HepG2 (cell line): ENCODE measurements around the gene NFKBIA. TPM values are rescaled to one million over a fixed set of nuclear protein-coding genes. Genes with fewer than 3 reads are reported as not detected.
A peak's percentile ranks its signal among the peaks of the same experiment; 100 is the strongest.

Experiments used
- BCL6 ChIP-seq: IDR thresholded peaks from 2 replicates; pipeline ENCODE4 v1.6.1; 2016; ENCODE audit warnings: missing genetic modification reagents, missing compliant biosample characterization
- CAMTA2 ChIP-seq: sonication (generic); formaldehyde crosslinking; IDR thresholded peaks from 2 replicates; pipeline ENCODE4 v1.4.0; 2020; ENCODE audit warnings: mild to moderate bottlenecking, missing genetic modification reagents, borderline replicate concordance
- CC2D1A ChIP-seq: sonication (generic); formaldehyde crosslinking; IDR thresholded peaks from 2 replicates; pipeline ENCODE4 v1.8.1; 2023; ENCODE audit warnings: mild to moderate bottlenecking, missing genetic modification reagents
- CENPT ChIP-seq: sonication (generic); formaldehyde crosslinking; IDR thresholded peaks from 2 replicates; pipeline ENCODE4 v1.8.0; 2022; ENCODE audit warnings: low read depth, mild to moderate bottlenecking, moderate library complexity, missing genetic modification reagents
- ETV6 ChIP-seq: sonication (generic); formaldehyde crosslinking; conservative IDR thresholded peaks from 2 replicates; pipeline ENCODE4 v1.4.0; 2020; ENCODE audit warnings: missing genetic modification reagents
- GTF3A ChIP-seq: sonication (generic); formaldehyde crosslinking; conservative IDR thresholded peaks from 2 replicates; pipeline ENCODE4 v1.4.0; 2020; ENCODE audit warnings: mild to moderate bottlenecking, missing genetic modification reagents
- HNF4G ChIP-seq, 2 experiments: sonication (generic) in 1 of 2; formaldehyde crosslinking in 1 of 2; IDR thresholded peaks; 2 replicates each; pipeline versions ENCODE4 v1.4.0 to v1.6.1; 2011 to 2020; ENCODE audit warnings: borderline replicate concordance in 2 of 2, low read depth in 2 of 2, mild to moderate bottlenecking in 2 of 2, low read length in 1 of 2, missing genetic modification reagents in 1 of 2, moderate library complexity in 1 of 2
- HOXA9 ChIP-seq: sonication (generic); formaldehyde crosslinking; IDR thresholded peaks from 2 replicates; pipeline ENCODE4 v1.8.1; 2022; ENCODE audit warnings: missing genetic modification reagents, mild to moderate bottlenecking, moderate library complexity, borderline replicate concordance
- MAX ChIP-seq: IDR thresholded peaks from 2 replicates; pipeline ENCODE4 v1.6.1; 2012; ENCODE audit warnings: inconsistent platforms
- NFKBIZ ChIP-seq: IDR thresholded peaks from 2 replicates; pipeline ENCODE4 v1.6.1; 2018; ENCODE audit warnings: missing genetic modification reagents, missing compliant biosample characterization
- PAF1 ChIP-seq: IDR thresholded peaks from 2 replicates; pipeline ENCODE4 v1.6.1; 2016; ENCODE audit warnings: missing genetic modification reagents, missing compliant biosample characterization
- PATZ1 ChIP-seq: sonication (generic); formaldehyde crosslinking; IDR thresholded peaks from 2 replicates; pipeline ENCODE4 v1.4.0; 2020; ENCODE audit warnings: missing genetic modification reagents
- RAD21 ChIP-seq: fragments of 450-650 bp; formaldehyde crosslinking; IDR thresholded peaks from 2 replicates; pipeline ENCODE4 v1.5.0; 2020; ENCODE audit warnings: mild to moderate bottlenecking
- SMYD3 ChIP-seq: sonication (generic); formaldehyde crosslinking; IDR thresholded peaks from 2 replicates; pipeline ENCODE4 v1.8.1; 2023; ENCODE audit warnings: mild to moderate bottlenecking, missing genetic modification reagents
- SOX6 ChIP-seq, 2 experiments: fragments of 450-650 bp in 1 of 2; sonication (generic) in 1 of 2; formaldehyde crosslinking in 1 of 2; IDR thresholded peaks; 2 replicates each; pipeline versions ENCODE4 v1.4.0 to v1.6.1; 2017 to 2020; ENCODE audit warnings: antibody characterized with exemption in 1 of 2, mild to moderate bottlenecking in 1 of 2, missing genetic modification reagents in 1 of 2
- THAP9 ChIP-seq: sonication (generic); formaldehyde crosslinking; IDR thresholded peaks from 2 replicates; pipeline ENCODE4; 2020; ENCODE audit warnings: missing genetic modification reagents, mild to moderate bottlenecking, borderline replicate concordance
- YEATS4 ChIP-seq: sonication (generic); formaldehyde crosslinking; IDR thresholded peaks from 2 replicates; pipeline ENCODE4 v1.4.0; 2020; ENCODE audit warnings: missing genetic modification reagents, borderline replicate concordance
- ZBTB26 ChIP-seq: IDR thresholded peaks from 2 replicates; pipeline ENCODE4 v1.6.1; 2016; ENCODE audit warnings: missing compliant biosample characterization, missing genetic modification reagents, borderline replicate concordance
- ZC3H13 ChIP-seq: sonication (generic); formaldehyde crosslinking; IDR thresholded peaks from 2 replicates; pipeline ENCODE4 v1.8.1; 2023; ENCODE audit warnings: mild to moderate bottlenecking, missing genetic modification reagents, moderate library complexity
- ZC3H4 ChIP-seq: sonication (generic); formaldehyde crosslinking; IDR thresholded peaks from 2 replicates; pipeline ENCODE4 v1.4.0; 2020; ENCODE audit warnings: missing genetic modification reagents, borderline replicate concordance
- ZFP37 ChIP-seq: sonication (generic); formaldehyde crosslinking; IDR thresholded peaks from 2 replicates; pipeline ENCODE4 v1.4.0; 2020; ENCODE audit warnings: missing genetic modification reagents, borderline replicate concordance
- ZNF263 ChIP-seq: sonication (generic); formaldehyde crosslinking; IDR thresholded peaks from 2 replicates; pipeline ENCODE4 v1.4.0; 2020; ENCODE audit warnings: missing genetic modification reagents
- polyA plus RNA-seq, 8 experiments: library from polyadenylated mRNA; depleted of rRNA in 3 of 8; stranded (reverse) in 7 of 8; unstranded in 1 of 8; fragments of >200 nt; fragmentation: Illumina TruSeq in 4 of 8; extraction: Trizol in 4 of 8; gene quantifications; 2 replicates each; pipeline versions ENCODE4 v1.2.1 to v1.2.3, GENCODE V29; 2011 to 2016; ENCODE audit warnings: low read depth in 4 of 8, missing spikeins in 1 of 8, mixed read lengths in 1 of 8; ENCODE audit not compliant: insufficient read depth in 1 of 8
- total RNA-seq, 5 experiments: library from RNA; depleted of rRNA; stranded (reverse); fragments of >200 nt; fragmentation: Illumina TruSeq; extraction: Trizol; gene quantifications; 2 replicates each; pipeline ENCODE4 v1.2.3, GENCODE V29; 2016; ENCODE audit warnings: low read depth in 1 of 5

Gene NFKBIA
- total and polyA plus RNA-seq, 2 of the 13 experiments (the other 11 are each of a cell fraction or from before 2014, with no cell fraction given), result 197 to 319 TPM

- TF ChIP-seq SMYD3 (CRISPR knock-in tag), result peak; percentile 96
- no peak for TF ChIP-seq THAP9 (CRISPR knock-in tag)
- TF ChIP-seq HOXA9 (CRISPR knock-in tag), result no peak
- TF ChIP-seq CAMTA2 (CRISPR knock-in tag), result no peak
- no peak for TF ChIP-seq ZC3H13
- no peak for TF ChIP-seq GTF3A
- TF ChIP-seq ZFP37 (CRISPR knock-in tag), result peak; percentile 99
- peak; percentile 94 for TF ChIP-seq PATZ1
- TF ChIP-seq ETV6 (CRISPR knock-in tag), result peak; percentile 79; the same call in 1 of the 2 replicates
- peak; percentile 35; the same call in 1 of the 2 replicates for TF ChIP-seq RAD21
- TF ChIP-seq NFKBIZ (CRISPR knock-in tag), result peak; percentile 97
- TF ChIP-seq SOX6 (IDR thresholded peaks at IDR 0.05), result no peak
- TF ChIP-seq SOX6 (CRISPR knock-in tag; IDR thresholded peaks at IDR 0.05), result peak; percentile 90
- TF ChIP-seq YEATS4 (CRISPR knock-in tag), result no peak; the same call in 1 of the 2 replicates
- TF ChIP-seq ZC3H4 (CRISPR knock-in tag), result no peak; the same call in 1 of the 2 replicates
- TF ChIP-seq CENPT, result no peak
- no peak for TF ChIP-seq ZNF263 (CRISPR knock-in tag)
- no peak for TF ChIP-seq PAF1
- TF ChIP-seq BCL6 (CRISPR knock-in tag), result peak; percentile 99
- no peak for TF ChIP-seq CC2D1A
- no peak for TF ChIP-seq HNF4G (IDR thresholded peaks at IDR 0.05; ENCODE audit: borderline replicate concordance, low read depth, low read length)
- TF ChIP-seq HNF4G (CRISPR knock-in tag; IDR thresholded peaks at IDR 0.05; ENCODE audit: borderline replicate concordance, low read depth), result no peak; the same call in 1 of the 2 replicates
- peak; percentile 92; the same call in 1 of the 2 replicates for TF ChIP-seq ZBTB26
- peak; percentile 98 for TF ChIP-seq MAX
Observed at GRCh38 chr14:35365130-35366055, 39.2 kb downstream of the NFKBIA start (continued).
